Keratinocyte (primary cell): ENCODE measurements around the gene ADAMTS6.

Experiments used
- EZH2 ChIP-seq: IDR thresholded peaks from one replicate; pipeline ENCODE4 v1.6.1; 2012; ENCODE audit warnings: inconsistent platforms, mild to moderate bottlenecking, low read length, moderate library complexity
- TF ChIP-seq, protein P1 (sequence below), 3 experiments: IDR thresholded peaks in 1 of 3; conservative IDR thresholded peaks in 1 of 3; optimal IDR thresholded peaks in 1 of 3; 2 replicates in 2 of 3; 3 replicates in 1 of 3; pipeline versions ENCODE3 to v1.5.1; 2011; ENCODE audit warnings: low read length in 3 of 3, mild to moderate bottlenecking in 3 of 3, moderate library complexity in 2 of 3, control low read depth in 1 of 3, inconsistent platforms in 1 of 3; ENCODE audit not compliant: insufficient read depth in 2 of 3; ENCODE audit errors: extremely low read depth in 1 of 3

DNA sequence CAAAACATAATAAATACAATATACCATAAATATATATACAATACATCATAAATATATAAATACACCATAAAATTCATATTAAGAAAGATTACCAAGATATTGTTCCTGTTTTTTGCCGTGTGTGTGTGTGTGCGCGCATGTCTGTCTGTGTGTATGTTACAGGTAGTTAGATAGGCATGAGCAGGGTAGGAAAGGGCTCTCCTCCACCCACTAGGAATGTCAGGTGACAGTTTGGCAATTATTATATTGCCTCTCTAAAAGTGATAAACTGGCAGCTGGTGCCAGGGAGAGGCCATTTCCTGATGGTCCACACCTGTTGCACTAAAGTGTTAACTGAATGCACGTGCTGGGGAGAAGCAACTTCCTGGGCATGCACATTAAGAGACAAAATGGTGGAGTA, 232.8 kb downstream of the ADAMTS6 start:
- TF ChIP-seq, protein P1, sequence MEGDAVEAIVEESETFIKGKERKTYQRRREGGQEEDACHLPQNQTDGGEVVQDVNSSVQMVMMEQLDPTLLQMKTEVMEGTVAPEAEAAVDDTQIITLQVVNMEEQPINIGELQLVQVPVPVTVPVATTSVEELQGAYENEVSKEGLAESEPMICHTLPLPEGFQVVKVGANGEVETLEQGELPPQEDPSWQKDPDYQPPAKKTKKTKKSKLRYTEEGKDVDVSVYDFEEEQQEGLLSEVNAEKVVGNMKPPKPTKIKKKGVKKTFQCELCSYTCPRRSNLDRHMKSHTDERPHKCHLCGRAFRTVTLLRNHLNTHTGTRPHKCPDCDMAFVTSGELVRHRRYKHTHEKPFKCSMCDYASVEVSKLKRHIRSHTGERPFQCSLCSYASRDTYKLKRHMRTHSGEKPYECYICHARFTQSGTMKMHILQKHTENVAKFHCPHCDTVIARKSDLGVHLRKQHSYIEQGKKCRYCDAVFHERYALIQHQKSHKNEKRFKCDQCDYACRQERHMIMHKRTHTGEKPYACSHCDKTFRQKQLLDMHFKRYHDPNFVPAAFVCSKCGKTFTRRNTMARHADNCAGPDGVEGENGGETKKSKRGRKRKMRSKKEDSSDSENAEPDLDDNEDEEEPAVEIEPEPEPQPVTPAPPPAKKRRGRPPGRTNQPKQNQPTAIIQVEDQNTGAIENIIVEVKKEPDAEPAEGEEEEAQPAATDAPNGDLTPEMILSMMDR (optimal IDR thresholded peaks at IDR 0.05 in 1 of 3, IDR thresholded peaks at IDR 0.05 in 1 of 3, conservative IDR thresholded peaks at IDR 0.05 in 1 of 3; ENCODE audit: extremely low read depth in 1 of 3, insufficient read depth in 2 of 3, low read length in 3 of 3) = no peak
- no peak for TF ChIP-seq EZH2
